K562 (cell line): Measurements from ENCODE around the gene TAOK2. TPM values are rescaled to one million over a fixed set of nuclear protein-coding genes. Genes with fewer than 3 reads are reported as not detected.

Source experiments
- ARID4B ChIP-seq: sonication (generic); formaldehyde crosslinking; IDR thresholded peaks from 2 replicates; pipeline ENCODE4 v1.8.0; 2022; ENCODE audit warnings: mild to moderate bottlenecking, missing genetic modification reagents
- ASH1L ChIP-seq: fragments of 450-650 bp; IDR thresholded peaks from 2 replicates; pipeline ENCODE4 v1.6.1; 2018; ENCODE audit warnings: borderline replicate concordance, mild to moderate bottlenecking, low read depth; ENCODE audit not compliant: partially characterized antibody
- BRD4 ChIP-seq: fragments of 200-600 bp; sonication (generic); IDR thresholded peaks from 2 replicates; pipeline ENCODE4 v1.6.1; 2017; ENCODE audit warnings: inconsistent platforms
- CTCFL ChIP-seq: IDR thresholded peaks from 2 replicates; pipeline ENCODE4 v1.6.1; 2011; ENCODE audit warnings: borderline replicate concordance, low read depth, mild to moderate bottlenecking, moderate library complexity, low read length; ENCODE audit not compliant: insufficient read depth, poor library complexity, severe bottlenecking
- FOXM1 ChIP-seq, 2 experiments: fragments of 450-650 bp in 1 of 2; sonication (generic) in 1 of 2; formaldehyde crosslinking in 1 of 2; IDR thresholded peaks; 2 replicates each; pipeline versions ENCODE4 v1.6.1 to v1.9.0; 2017 to 2022; ENCODE audit warnings: low read depth in 2 of 2, mild to moderate bottlenecking in 2 of 2, missing genetic modification reagents in 1 of 2, moderate library complexity in 1 of 2
- PHF20 ChIP-seq: fragments of 450-650 bp; IDR thresholded peaks from 2 replicates; pipeline ENCODE4 v1.6.1; 2018; ENCODE audit not compliant: partially characterized antibody
- RAD21 ChIP-seq, 2 experiments: fragments of 250-450 bp in 1 of 2; fragments of 450-650 bp in 1 of 2; sonication (Bioruptor Pico) in 1 of 2; formaldehyde crosslinking in 1 of 2; IDR thresholded peaks in 1 of 2; conservative IDR thresholded peaks in 1 of 2; 2 replicates each; pipeline versions ENCODE4 v1.4.0 to v1.8.0; 2020 to 2022; ENCODE audit warnings: mild to moderate bottlenecking in 2 of 2, moderate library complexity in 1 of 2
- RBM34 ChIP-seq: fragments of 200-400 bp; formaldehyde crosslinking; IDR thresholded peaks from 2 replicates; pipeline ENCODE4 v1.6.1; 2018; ENCODE audit warnings: low read length, borderline replicate concordance; ENCODE audit not compliant: insufficient read depth
- SMAD1 ChIP-seq: fragments of 150-350 bp; IDR thresholded peaks from 2 replicates; pipeline ENCODE4 v1.6.1; 2014; ENCODE audit warnings: low read length, low read depth; ENCODE audit not compliant: partially characterized antibody
- SMARCB1 ChIP-seq: IDR thresholded peaks from 2 replicates; pipeline ENCODE4 v1.6.1; 2011; ENCODE audit warnings: improper control_type of control experiment, low read depth; ENCODE audit not compliant: insufficient read length
- SMARCC2 ChIP-seq: fragments of 450-650 bp; IDR thresholded peaks from 2 replicates; pipeline ENCODE4 v1.6.1; 2017; ENCODE audit warnings: antibody characterized with exemption, moderate library complexity, mild to moderate bottlenecking, low read depth
- SNAPC5 ChIP-seq: fragments of 250-450 bp; sonication (Bioruptor Pico); IDR thresholded peaks from 2 replicates; pipeline ENCODE4 v1.8.0; 2021; ENCODE audit warnings: moderate library complexity, mild to moderate bottlenecking, inconsistent platforms
- SNIP1 ChIP-seq: fragments of 450-650 bp; IDR thresholded peaks from 2 replicates; pipeline ENCODE4 v1.7.1; 2017; ENCODE audit warnings: low read depth, mild to moderate bottlenecking
- TAF15 ChIP-seq: fragments of 200-400 bp; formaldehyde crosslinking; IDR thresholded peaks from 2 replicates; pipeline ENCODE4 v1.6.1; 2017; ENCODE audit warnings: mild to moderate bottlenecking, low read depth, low read length, moderate library complexity
- ZBTB7A ChIP-seq: IDR thresholded peaks from 2 replicates; pipeline ENCODE4 v1.6.1; 2011; ENCODE audit warnings: low read depth, mild to moderate bottlenecking, low read length, moderate library complexity, borderline replicate concordance; ENCODE audit not compliant: control insufficient read depth
- ZC3H4 ChIP-seq: sonication (generic); formaldehyde crosslinking; IDR thresholded peaks from 2 replicates; pipeline ENCODE4 v1.9.0; 2021; ENCODE audit warnings: missing genetic modification reagents, borderline replicate concordance
- ZNF165 ChIP-seq: fragments of 250-450 bp; sonication (Bioruptor Pico); IDR thresholded peaks from 2 replicates; pipeline ENCODE4 v1.4.0; 2020; ENCODE audit warnings: borderline replicate concordance
- ZNF449 ChIP-seq: fragments of 250-450 bp; sonication (Bioruptor Pico); IDR thresholded peaks from 2 replicates; pipeline ENCODE4 v1.8.0; 2022; ENCODE audit warnings: moderate library complexity, mild to moderate bottlenecking, inconsistent platforms
- ZNF507 ChIP-seq: conservative IDR thresholded peaks from 2 replicates; pipeline ENCODE4 v1.6.1; 2017; ENCODE audit warnings: missing genetic modification characterization, missing compliant biosample characterization
- polyA plus RNA-seq, 8 experiments: library from polyadenylated mRNA; depleted of rRNA in 4 of 8; stranded (reverse) in 5 of 8; unstranded in 3 of 8; fragments of >200 nt; fragmentation: Nextera tagmentation in 2 of 8; fragmentation: Illumina TruSeq in 1 of 8; extraction: Ambion mirVana in 2 of 8; extraction: Trizol in 1 of 8; gene quantifications; 2 replicates each; pipeline versions ENCODE4 v1.2.1 to v1.2.3, GENCODE V29; 2011 to 2014; ENCODE audit warnings: inconsistent platforms in 1 of 8, missing spikeins in 1 of 8
- total RNA-seq, 7 experiments: library from RNA; depleted of rRNA in 6 of 7; stranded (reverse); fragments of >200 nt in 6 of 7; fragmentation: Illumina TruSeq in 2 of 7; extraction: Trizol in 2 of 7; gene quantifications; 2 replicates each; pipeline versions ENCODE4 v1.2.1 to v1.2.3, GENCODE V29; 2011 to 2021; ENCODE audit warnings: low replicate concordance in 1 of 7

The TAOK2 gene
- total and polyA plus RNA-seq, 9 of the 15 experiments (the other 6 are each of a cell fraction or from before 2014, with no cell fraction given) = 0.10 to 41.8 (median 13.7) TPM

GRCh38 chr16:29995324-29995910 is 21.7 kb downstream of the TAOK2 start, which contains the start of gene HIRIP3 (continued):
- TF ChIP-seq RAD21 (CRISPR knock-in tag; conservative IDR thresholded peaks at IDR 0.05 in 1 of 2, IDR thresholded peaks at IDR 0.05 in 1 of 2) (no peak; a peak in 1 of 4 replicates), ZNF449 (CRISPR knock-in tag) (no peak), PHF20 (peak; percentile 36), SMAD1 (no peak), ZNF507 (tag) (no peak), SNIP1 (no peak), SMARCC2 (no peak), TAF15 (no peak), FOXM1 (IDR thresholded peaks at IDR 0.05; ENCODE audit: low read depth) (0 out of 2 replicates have a peak, but pooled peaks have one; percentile 24), FOXM1 (CRISPR knock-in tag; IDR thresholded peaks at IDR 0.05; ENCODE audit: low read depth) (peak; percentile 24; the same call in 1 of the 2 replicates), ZC3H4 (CRISPR knock-in tag) (no peak), CTCFL (no peak), SMARCB1 (no peak), ZBTB7A (no peak), SNAPC5 (no peak), ASH1L (no peak), BRD4 (no peak; the same call in 1 of the 2 replicates), RBM34 (no peak), ZNF165 (no peak), ARID4B (peak; percentile 13; the same call in 1 of the 2 replicates)
